ENCODE measurements around the gene HOXD9. TPM values are rescaled to one million over a fixed set of nuclear protein-coding genes. Genes with fewer than 3 reads are reported as not detected.

The HOXD9 gene
- total RNA-seq, 1 experiment from 2014 or later, result not detected

DNA sequence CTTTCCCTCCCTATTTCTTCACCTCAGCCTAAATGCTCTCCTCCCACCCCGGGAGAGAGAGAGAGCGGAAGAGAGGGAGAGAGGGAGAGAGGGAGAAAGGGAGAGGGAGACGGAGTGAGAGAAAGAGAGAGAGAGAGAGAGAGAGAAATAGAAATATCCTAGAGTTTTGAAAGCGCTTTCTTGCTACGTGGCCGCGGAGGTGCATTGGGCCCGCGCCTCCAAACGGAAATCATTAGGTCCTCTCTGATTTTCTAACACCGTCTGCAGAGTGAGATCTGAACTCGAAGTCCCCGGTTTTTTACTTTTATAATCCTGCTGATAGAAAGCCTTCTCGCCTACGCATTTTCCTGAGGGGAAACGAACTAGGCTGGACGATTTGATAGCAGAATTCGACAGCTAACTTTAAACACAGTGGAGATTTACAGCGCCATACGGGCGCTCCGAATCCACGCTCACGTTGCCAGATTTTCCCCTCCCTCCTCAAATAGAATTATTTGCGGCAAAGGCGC is 37.9 kb upstream of the HOXD9 start:
- BruUV-seq (replicated peaks), result no TSS peak
- Mint-ChIP-seq H3K36me3 (ENCODE audit: insufficient read depth, unreplicated experiment) (peaks cover 5% of the 10 kb centered on the region), H3K4me3 (ENCODE audit: unreplicated experiment) (peak overlapping the region; percentile 64), H3K27ac (ENCODE audit: unreplicated experiment) (no peak overlapping the region), H3K9me3 (ENCODE audit: unreplicated experiment) (no peaks in the 10 kb centered on the region), H3K4me1 (ENCODE audit: low read depth, unreplicated experiment) (peaks cover 13% of the 10 kb centered on the region), H3K27me3 (ENCODE audit: insufficient read depth, unreplicated experiment) (peaks cover 54% of the 10 kb centered on the region)
- H3K36me3 ChIP-seq (ENCODE audit: control insufficient read depth, insufficient read depth, low read length), result no peaks in the 10 kb centered on the region
- TF ChIP-seq CTCF (IDR thresholded peaks at IDR 0.05; ENCODE audit: insufficient read depth in 1 of 2, low read depth in 1 of 2, low read length in 1 of 2, severe bottlenecking in 1 of 2, unreplicated experiment in 1 of 2), result no peak
- H3K27me3 ChIP-seq (replicated peaks; ENCODE audit: control insufficient read depth, insufficient read depth, low read length), result peaks cover 20% of the 10 kb centered on the region
- no peak for DNase-seq
- H3K4me3 ChIP-seq (ENCODE audit: low read depth, low read length), result peak overlapping the region; percentile 22
- peaks cover 16% of the 10 kb centered on the region; the same call in 1 of the 2 replicates for H3K4me1 ChIP-seq
- intact Hi-C loops (cut with micrococcal nuclease; ENCODE audit: unreplicated experiment), result loop anchor here (2.0 to 10.0 kb wide), 2 partner anchors 120 to 200 kb away; no protein-coding TSS in a partner anchor
- ChIA-PET POLR2A (no interaction called here), CTCF (interaction anchor here (0.7 kb wide), 1 partner anchor 222 kb away, joined by 3 read pairs; no protein-coding TSS in a partner anchor)
- peaks cover 15% of the 10 kb centered on the region for H3K9me3 ChIP-seq

GRCh38 chr2:176085120-176085788 is 37.3 kb upstream of the HOXD9 start:
- POLR2A ChIA-PET, result no interaction called here
- no TSS peak for BruUV-seq (replicated peaks)
- H3K4me3 Mint-ChIP-seq (ENCODE audit: unreplicated experiment), result peak overlapping the region; percentile 64
- no peak for DNase-seq
- no peak for TF ChIP-seq CTCF (IDR thresholded peaks at IDR 0.05; ENCODE audit: insufficient read depth in 1 of 2, low read depth in 1 of 2, low read length in 1 of 2, severe bottlenecking in 1 of 2, unreplicated experiment in 1 of 2)
- H3K9me3 Mint-ChIP-seq (ENCODE audit: unreplicated experiment), result no peaks in the 10 kb centered on the region
- H3K36me3 Mint-ChIP-seq (ENCODE audit: insufficient read depth, unreplicated experiment), result peaks cover 5% of the 10 kb centered on the region
- CTCF ChIA-PET, result interaction anchor here (0.7 to 1.2 kb wide), 3 partner anchors 222 to 775 kb away, joined by 3 to 6 read pairs (median 3); no protein-coding TSS in a partner anchor
- Histone ChIP-seq H3K4me1 (peaks cover 15% of the 10 kb centered on the region; the same call in 1 of the 2 replicates), H3K27me3 (replicated peaks; ENCODE audit: control insufficient read depth, insufficient read depth, low read length) (peaks cover 20% of the 10 kb centered on the region), H3K36me3 (ENCODE audit: control insufficient read depth, insufficient read depth, low read length) (no peaks in the 10 kb centered on the region), H3K9me3 (peaks cover 15% of the 10 kb centered on the region), H3K4me3 (ENCODE audit: low read depth, low read length) (peak overlapping the region; percentile 22)
- peaks cover 12% of the 10 kb centered on the region for H3K4me1 Mint-ChIP-seq (ENCODE audit: low read depth, unreplicated experiment)
- H3K27me3 Mint-ChIP-seq (ENCODE audit: insufficient read depth, unreplicated experiment), result peaks cover 54% of the 10 kb centered on the region
- intact Hi-C loops (cut with micrococcal nuclease; ENCODE audit: unreplicated experiment), result loop anchor here (2.0 to 10.0 kb wide), 2 partner anchors 120 to 200 kb away; no protein-coding TSS in a partner anchor
- H3K27ac Mint-ChIP-seq (ENCODE audit: unreplicated experiment), result no peak overlapping the region

DNA sequence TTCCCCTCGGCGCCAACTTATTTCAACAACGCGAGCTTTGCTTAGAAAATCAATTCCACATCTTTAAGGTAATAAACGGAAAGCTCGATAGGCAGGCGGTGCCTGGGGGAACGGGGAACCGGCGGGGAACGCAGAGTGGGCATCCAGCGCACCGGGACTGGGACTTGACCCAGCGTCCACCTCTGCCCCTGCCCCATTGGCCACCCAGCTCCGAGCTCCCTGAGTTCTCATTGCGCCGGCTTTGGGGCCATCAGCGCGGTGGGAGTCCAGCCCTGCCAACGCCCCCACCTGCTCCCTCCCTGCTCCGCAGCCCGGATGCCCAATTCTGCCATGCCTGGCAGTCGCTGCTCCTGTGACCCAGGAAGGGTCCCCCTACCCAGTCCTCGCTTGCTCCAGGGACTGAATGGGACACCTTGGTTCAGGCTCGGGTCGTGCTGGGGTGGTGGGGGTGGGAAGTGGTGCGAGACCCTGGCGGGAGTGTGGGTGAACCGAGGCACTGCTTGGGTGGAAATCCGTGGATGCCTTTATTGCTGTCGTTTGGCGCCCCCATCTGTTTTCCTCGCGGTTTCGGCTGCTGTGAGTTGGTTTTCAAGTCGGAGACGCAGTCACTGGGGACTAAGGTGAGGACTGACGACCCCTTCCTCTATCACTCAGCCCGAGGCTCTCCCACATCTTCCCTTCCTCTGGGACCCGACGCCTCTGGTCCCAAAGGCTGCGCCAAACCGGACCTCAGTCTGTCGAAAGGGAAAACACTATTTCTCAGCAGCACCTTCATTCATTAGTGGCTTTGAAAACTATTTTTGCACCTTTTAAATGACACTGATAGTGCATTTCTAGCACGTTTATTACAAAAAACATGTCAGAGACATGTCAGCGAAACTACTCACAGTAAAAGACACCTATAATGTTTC is 36.4 kb upstream of the HOXD9 start:
- Histone ChIP-seq H3K36me3 (ENCODE audit: control insufficient read depth, insufficient read depth, low read length) (no peaks in the 10 kb centered on the region), H3K4me1 (peaks cover 15% of the 10 kb centered on the region; the same call in 1 of the 2 replicates), H3K27me3 (replicated peaks; ENCODE audit: control insufficient read depth, insufficient read depth, low read length) (peaks cover 16% of the 10 kb centered on the region), H3K9me3 (peaks cover 8% of the 10 kb centered on the region), H3K4me3 (ENCODE audit: low read depth, low read length) (no peak overlapping the region)
- DNase-seq, result peak in 1 of 2 experiments; percentile 52
- Mint-ChIP-seq H3K9me3 (ENCODE audit: unreplicated experiment) (no peaks in the 10 kb centered on the region), H3K4me3 (ENCODE audit: unreplicated experiment) (peak overlapping the region; percentile 64), H3K27me3 (ENCODE audit: insufficient read depth, unreplicated experiment) (peaks cover 55% of the 10 kb centered on the region), H3K36me3 (ENCODE audit: insufficient read depth, unreplicated experiment) (peaks cover 5% of the 10 kb centered on the region), H3K4me1 (ENCODE audit: low read depth, unreplicated experiment) (peaks cover 12% of the 10 kb centered on the region), H3K27ac (ENCODE audit: unreplicated experiment) (no peak overlapping the region)
- CTCF ChIA-PET, result interaction anchor here (0.8 to 1.2 kb wide), 2 partner anchors 396 to 776 kb away, joined by 3 to 6 read pairs; no protein-coding TSS in a partner anchor
- POLR2A ChIA-PET, result no interaction called here
- TF ChIP-seq CTCF (IDR thresholded peaks at IDR 0.05; ENCODE audit: insufficient read depth in 1 of 2, low read depth in 1 of 2, low read length in 1 of 2, severe bottlenecking in 1 of 2, unreplicated experiment in 1 of 2), result peak; percentile 42 to 50
- BruUV-seq (replicated peaks), result no TSS peak
- intact Hi-C loops (cut with micrococcal nuclease; ENCODE audit: unreplicated experiment), result loop anchor here (2.0 to 10.0 kb wide), 3 partner anchors 121 to 671 kb away; no protein-coding TSS in a partner anchor

Data from Caco-2 (cell line).